Measurements from ENCODE around the gene CNTN5. TPM values are rescaled to one million over a fixed set of nuclear protein-coding genes. Genes with fewer than 3 reads are reported as not detected.

CNTN5 gene
- polyA plus RNA-seq, 1 of the 3 experiments (the other 2 are of a cell fraction): not detected

DNA sequence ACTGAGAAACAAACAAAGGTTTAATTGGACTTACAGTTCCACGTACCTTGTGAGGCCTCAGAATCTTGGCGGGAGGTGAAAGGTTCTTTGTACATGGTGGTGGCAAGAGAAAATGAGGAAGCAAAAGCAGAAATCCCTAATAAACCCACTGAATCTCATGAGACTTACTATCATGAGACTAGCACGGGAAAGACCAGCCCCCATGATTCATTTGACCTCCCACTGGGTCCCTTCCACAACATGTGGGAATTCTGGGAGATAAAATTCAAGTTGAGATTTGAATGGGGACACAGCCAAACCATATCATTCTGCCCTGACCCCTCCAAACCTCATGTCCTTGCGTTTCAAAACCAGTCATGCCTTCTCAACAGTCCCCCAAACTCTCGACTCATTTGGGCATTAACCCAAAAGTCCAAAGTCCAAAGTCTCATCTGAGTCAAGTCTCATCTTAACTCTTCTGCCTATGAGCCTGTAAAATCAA is 617.4 kb downstream of the CNTN5 start:
- DNase-seq: no peak
- WGBS (ENCODE audit: low lambda C conversion rate): 9% methylated on average over 5 of the region's 5 CpGs
- Histone ChIP-seq H3K27me3 (ENCODE audit: insufficient read depth) (no peaks in the 10 kb centered on the region), H3K4me1 (ENCODE audit: control insufficient read depth in 1 of 2, insufficient read depth in 2 of 2, low read depth in 1 of 2, low read length in 1 of 2) (no peaks in the 10 kb centered on the region), H3K36me3 (replicated peaks in 1 of 2; ENCODE audit: control insufficient read depth in 1 of 2, insufficient read depth in 2 of 2, low read length in 1 of 2) (no peaks in the 10 kb centered on the region), H2AFZ (ENCODE audit: low read depth) (no peak overlapping the region), H3K27ac (ENCODE audit: low read depth in 2 of 2, low read length in 1 of 2) (no peak overlapping the region), H3K9me3 (no peaks in the 10 kb centered on the region), H3K4me2 (no peak overlapping the region), H3K9ac (no peak overlapping the region), H3K4me3 (ENCODE audit: low read depth in 2 of 2, low read length in 1 of 2) (no peak overlapping the region), H3K79me2 (ENCODE audit: insufficient read depth) (no peaks in the 10 kb centered on the region), H3F3A (replicated peaks; ENCODE audit: insufficient read depth) (no peaks in the 10 kb centered on the region), H3K9me2 (no peaks in the 10 kb centered on the region), H4K20me1 (ENCODE audit: insufficient read depth) (no peaks in the 10 kb centered on the region)
- ChIA-PET POLR2A (no interaction called here), CTCF (no interaction called here)
- TF ChIP-seq GATA2 (CRISPR knock-in tag; IDR thresholded peaks at IDR 0.05) (no peak), GABPA (IDR thresholded peaks at IDR 0.05; ENCODE audit: low read depth) (no peak), RFX5 (IDR thresholded peaks at IDR 0.05; ENCODE audit: low read length) (no peak), TEAD4 (IDR thresholded peaks at IDR 0.05; ENCODE audit: borderline replicate concordance, insufficient read depth) (no peak), SIN3A (IDR thresholded peaks at IDR 0.05; ENCODE audit: borderline replicate concordance, low read depth, low read length) (no peak), RAD21 (IDR thresholded peaks at IDR 0.05; ENCODE audit: low read length) (no peak), SMC3 (IDR thresholded peaks at IDR 0.05; ENCODE audit: low read depth, low read length) (no peak), FOXJ3 (CRISPR knock-in tag; IDR thresholded peaks at IDR 0.05) (no peak), USF2 (IDR thresholded peaks at IDR 0.05; ENCODE audit: borderline replicate concordance, low read depth, low read length) (no peak), NFIC (IDR thresholded peaks at IDR 0.05; ENCODE audit: borderline replicate concordance) (no peak), EZH2phosphoT487 (IDR thresholded peaks at IDR 0.05; ENCODE audit: borderline replicate concordance, low read depth) (no peak), JUND (IDR thresholded peaks at IDR 0.05) (no peak), MAX (IDR thresholded peaks at IDR 0.05; ENCODE audit: low read depth) (no peak), YY1 (IDR thresholded peaks at IDR 0.05; ENCODE audit: low read depth) (no peak), POLR2AphosphoS5 (IDR thresholded peaks at IDR 0.05; ENCODE audit: low read depth, low read length) (no peak)
- TF ChIP-seq, protein P1, sequence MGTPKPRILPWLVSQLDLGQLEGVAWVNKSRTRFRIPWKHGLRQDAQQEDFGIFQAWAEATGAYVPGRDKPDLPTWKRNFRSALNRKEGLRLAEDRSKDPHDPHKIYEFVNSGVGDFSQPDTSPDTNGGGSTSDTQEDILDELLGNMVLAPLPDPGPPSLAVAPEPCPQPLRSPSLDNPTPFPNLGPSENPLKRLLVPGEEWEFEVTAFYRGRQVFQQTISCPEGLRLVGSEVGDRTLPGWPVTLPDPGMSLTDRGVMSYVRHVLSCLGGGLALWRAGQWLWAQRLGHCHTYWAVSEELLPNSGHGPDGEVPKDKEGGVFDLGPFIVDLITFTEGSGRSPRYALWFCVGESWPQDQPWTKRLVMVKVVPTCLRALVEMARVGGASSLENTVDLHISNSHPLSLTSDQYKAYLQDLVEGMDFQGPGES (IDR thresholded peaks at IDR 0.05; ENCODE audit: low read depth, low read length): no peak
- TF ChIP-seq, protein P2, sequence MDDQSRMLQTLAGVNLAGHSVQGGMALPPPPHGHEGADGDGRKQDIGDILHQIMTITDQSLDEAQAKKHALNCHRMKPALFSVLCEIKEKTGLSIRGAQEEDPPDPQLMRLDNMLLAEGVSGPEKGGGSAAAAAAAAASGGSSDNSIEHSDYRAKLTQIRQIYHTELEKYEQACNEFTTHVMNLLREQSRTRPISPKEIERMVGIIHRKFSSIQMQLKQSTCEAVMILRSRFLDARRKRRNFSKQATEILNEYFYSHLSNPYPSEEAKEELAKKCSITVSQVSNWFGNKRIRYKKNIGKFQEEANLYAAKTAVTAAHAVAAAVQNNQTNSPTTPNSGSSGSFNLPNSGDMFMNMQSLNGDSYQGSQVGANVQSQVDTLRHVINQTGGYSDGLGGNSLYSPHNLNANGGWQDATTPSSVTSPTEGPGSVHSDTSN (IDR thresholded peaks at IDR 0.05): no peak

All from SK-N-SH (cell line).